Measurements from ENCODE around the gene ZFPM1.

GRCh38 chr16:88405216-88406060 is 47.6 kb upstream of the ZFPM1 start:
- TF ChIP-seq EZH2 (IDR thresholded peaks at IDR 0.05) (no peak), POLR2AphosphoS5 (IDR thresholded peaks at IDR 0.05; ENCODE audit: borderline replicate concordance, low read depth, low read length) (no peak), FOXP2 (optimal IDR thresholded peaks at IDR 0.05; ENCODE audit: control extremely low read depth, extremely low read length, insufficient read depth) (no peak)
